Measurements from ENCODE around the gene AUTS2. TPM values are rescaled to one million over a fixed set of nuclear protein-coding genes. Genes with fewer than 3 reads are reported as not detected.

The AUTS2 gene
- total and polyA plus RNA-seq, 10 of the 15 experiments (the other 5 are each of a cell fraction or from before 2014, with no cell fraction given), result 6.4 to 55.6 (median 21.6) TPM

DNA sequence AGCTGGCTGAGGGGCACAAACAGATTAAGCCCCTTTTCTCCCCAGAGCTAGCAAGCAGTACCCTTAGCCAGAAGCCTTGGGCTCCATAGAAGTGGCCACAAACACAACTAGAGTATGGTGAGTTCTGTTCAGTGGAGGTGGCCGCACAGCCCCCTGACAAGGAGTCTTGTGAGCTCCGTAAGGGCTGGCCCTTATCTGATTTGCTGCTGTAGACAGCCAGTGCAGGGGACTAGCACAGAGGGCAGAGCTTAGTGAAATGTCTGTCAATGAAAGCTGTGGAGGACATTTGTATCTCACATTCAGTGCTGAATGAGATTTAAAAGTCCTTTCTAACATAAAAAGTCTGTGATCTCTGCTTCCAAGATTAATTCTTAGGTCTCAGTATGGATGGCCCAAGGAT lies 137.3 kb downstream of the AUTS2 start (continued):
- TF ChIP-seq NFYB (IDR thresholded peaks at IDR 0.05; ENCODE audit: insufficient read depth, low read depth, low read length) (no peak), BHLHE40 (IDR thresholded peaks at IDR 0.05; ENCODE audit: borderline replicate concordance in 1 of 2, low read depth in 2 of 2, low read length in 1 of 2) (no peak), SUPT20H (IDR thresholded peaks at IDR 0.05; ENCODE audit: borderline replicate concordance, control insufficient read depth, low read depth, low read length) (no peak), SIX5 (IDR thresholded peaks at IDR 0.05; ENCODE audit: low read depth, low read length, severe bottlenecking) (no peak), YY1 (IDR thresholded peaks at IDR 0.05; ENCODE audit: low read depth, low read length) (no peak), IKZF1 (conservative IDR thresholded peaks at IDR 0.05) (no peak)
- TF ChIP-seq, protein P1, sequence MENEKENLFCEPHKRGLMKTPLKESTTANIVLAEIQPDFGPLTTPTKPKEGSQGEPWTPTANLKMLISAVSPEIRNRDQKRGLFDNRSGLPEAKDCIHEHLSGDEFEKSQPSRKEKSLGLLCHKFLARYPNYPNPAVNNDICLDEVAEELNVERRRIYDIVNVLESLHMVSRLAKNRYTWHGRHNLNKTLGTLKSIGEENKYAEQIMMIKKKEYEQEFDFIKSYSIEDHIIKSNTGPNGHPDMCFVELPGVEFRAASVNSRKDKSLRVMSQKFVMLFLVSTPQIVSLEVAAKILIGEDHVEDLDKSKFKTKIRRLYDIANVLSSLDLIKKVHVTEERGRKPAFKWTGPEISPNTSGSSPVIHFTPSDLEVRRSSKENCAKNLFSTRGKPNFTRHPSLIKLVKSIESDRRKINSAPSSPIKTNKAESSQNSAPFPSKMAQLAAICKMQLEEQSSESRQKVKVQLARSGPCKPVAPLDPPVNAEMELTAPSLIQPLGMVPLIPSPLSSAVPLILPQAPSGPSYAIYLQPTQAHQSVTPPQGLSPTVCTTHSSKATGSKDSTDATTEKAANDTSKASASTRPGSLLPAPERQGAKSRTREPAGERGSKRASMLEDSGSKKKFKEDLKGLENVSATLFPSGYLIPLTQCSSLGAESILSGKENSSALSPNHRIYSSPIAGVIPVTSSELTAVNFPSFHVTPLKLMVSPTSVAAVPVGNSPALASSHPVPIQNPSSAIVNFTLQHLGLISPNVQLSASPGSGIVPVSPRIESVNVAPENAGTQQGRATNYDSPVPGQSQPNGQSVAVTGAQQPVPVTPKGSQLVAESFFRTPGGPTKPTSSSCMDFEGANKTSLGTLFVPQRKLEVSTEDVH (IDR thresholded peaks at IDR 0.05; ENCODE audit: low read depth, partially characterized antibody), result no peak

DNA sequence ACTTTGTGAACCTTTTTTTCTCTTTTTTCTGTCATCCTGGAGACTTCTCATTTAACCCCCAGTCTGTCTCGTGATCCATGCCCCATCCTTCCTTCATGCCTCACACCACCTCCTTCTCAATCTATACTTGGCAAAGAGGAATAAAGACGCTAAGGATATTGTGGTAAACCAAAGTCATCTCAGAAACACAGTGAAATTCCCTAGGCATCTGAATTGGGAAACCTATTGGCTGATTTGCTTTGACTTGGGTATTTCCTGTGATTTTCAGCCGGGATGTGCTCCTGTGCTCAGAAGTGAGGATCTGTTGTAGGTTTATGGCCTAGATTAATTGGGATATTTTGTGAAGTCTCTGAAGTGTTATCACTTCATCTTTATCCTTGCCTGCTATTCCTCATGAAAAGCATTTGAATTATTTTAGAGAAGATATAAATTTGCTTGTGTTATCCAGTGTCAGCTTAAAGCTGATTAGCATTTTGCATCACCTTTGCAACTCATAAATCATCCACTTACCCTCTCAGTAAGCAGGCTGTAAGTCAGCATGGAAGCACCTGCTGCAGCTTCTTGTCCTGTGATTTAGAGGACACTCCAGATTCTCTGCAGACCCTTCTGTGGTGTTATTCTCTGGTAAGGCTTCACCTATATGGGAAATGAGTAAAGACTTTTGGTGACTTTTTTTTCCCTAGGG lies 138.0 kb downstream of the AUTS2 start:
- Histone ChIP-seq H4K20me1 (ENCODE audit: control insufficient read depth, insufficient read depth) (peaks cover 3% of the 10 kb centered on the region; the same call in 1 of the 2 replicates), H3K27ac (ENCODE audit: control insufficient read depth, insufficient read depth) (no peak overlapping the region), H3K79me2 (ENCODE audit: control insufficient read depth, insufficient read depth, low read length) (no peaks in the 10 kb centered on the region; the same call in none of the 2 replicates), H3K27me3 (replicated peaks in 1 of 2; ENCODE audit: control insufficient read depth in 2 of 2, insufficient read depth in 2 of 2, low read length in 1 of 2) (no peaks in the 10 kb centered on the region; a peak in 1 of 4 replicates), H3K4me3 (no peak overlapping the region), H3K9ac (ENCODE audit: control insufficient read depth, insufficient read depth, low read length) (no peak overlapping the region), H2AFZ (ENCODE audit: control insufficient read depth, low read depth, low read length) (no peak overlapping the region), H3K9me3 (replicated peaks; ENCODE audit: control insufficient read depth, insufficient read depth, low read length) (no peaks in the 10 kb centered on the region), H3K4me2 (ENCODE audit: control insufficient read depth, insufficient read depth) (no peak overlapping the region), H3K36me3 (ENCODE audit: control insufficient read depth in 2 of 2, insufficient read depth in 2 of 2, low read length in 1 of 2) (no peaks in the 10 kb centered on the region), H3K4me1 (ENCODE audit: control insufficient read depth, insufficient read depth, low read length) (peaks cover 32% of the 10 kb centered on the region)
- in situ Hi-C loops (cut with MboI) (no loop called here), intact Hi-C loops (cut with micrococcal nuclease; ENCODE audit: unreplicated experiment) (loop anchor here (5.0 to 10.0 kb wide), 3 partner anchors 59 to 331 kb away; no protein-coding TSS in a partner anchor)
- 70% methylated on average over 3 of the region's 3 CpGs for WGBS (ENCODE audit: insufficient coverage, insufficient replicate concordance, low lambda C conversion rate, missing lambda C conversion rate)
- CTCF ChIA-PET, result no interaction called here
- RAD21 ChIA-PET (ENCODE audit: unreplicated experiment), result interaction anchor here (0.5 to 5.6 kb wide), 4 partner anchors 65 to 296 kb away, joined by 3 to 86 read pairs (median 4); no protein-coding TSS in a partner anchor
- BruUV-seq (replicated peaks), result no TSS peak
- POLR2A ChIA-PET, result no interaction called here
- SMC1A ChIA-PET (ENCODE audit: uncharacterized antibody, unreplicated experiment), result interaction anchor here (0.6 to 1.1 kb wide), 3 partner anchors 13 to 43 kb away, joined by 3 to 5 read pairs (median 3); no protein-coding TSS in a partner anchor
- FAIRE-seq (no peak), ATAC-seq (no peak), DNase-seq (ENCODE audit: low read depth, low spot score) (no peak)
- TF ChIP-seq POU2F2 (IDR thresholded peaks at IDR 0.05; ENCODE audit: borderline replicate concordance, low read depth, low read length), result no peak
- no peak for TF ChIP-seq SIN3A (IDR thresholded peaks at IDR 0.05; ENCODE audit: low read depth, low read length)
- TF ChIP-seq RB1 (IDR thresholded peaks at IDR 0.05; ENCODE audit: borderline replicate concordance), result no peak
- TF ChIP-seq, protein P2, sequence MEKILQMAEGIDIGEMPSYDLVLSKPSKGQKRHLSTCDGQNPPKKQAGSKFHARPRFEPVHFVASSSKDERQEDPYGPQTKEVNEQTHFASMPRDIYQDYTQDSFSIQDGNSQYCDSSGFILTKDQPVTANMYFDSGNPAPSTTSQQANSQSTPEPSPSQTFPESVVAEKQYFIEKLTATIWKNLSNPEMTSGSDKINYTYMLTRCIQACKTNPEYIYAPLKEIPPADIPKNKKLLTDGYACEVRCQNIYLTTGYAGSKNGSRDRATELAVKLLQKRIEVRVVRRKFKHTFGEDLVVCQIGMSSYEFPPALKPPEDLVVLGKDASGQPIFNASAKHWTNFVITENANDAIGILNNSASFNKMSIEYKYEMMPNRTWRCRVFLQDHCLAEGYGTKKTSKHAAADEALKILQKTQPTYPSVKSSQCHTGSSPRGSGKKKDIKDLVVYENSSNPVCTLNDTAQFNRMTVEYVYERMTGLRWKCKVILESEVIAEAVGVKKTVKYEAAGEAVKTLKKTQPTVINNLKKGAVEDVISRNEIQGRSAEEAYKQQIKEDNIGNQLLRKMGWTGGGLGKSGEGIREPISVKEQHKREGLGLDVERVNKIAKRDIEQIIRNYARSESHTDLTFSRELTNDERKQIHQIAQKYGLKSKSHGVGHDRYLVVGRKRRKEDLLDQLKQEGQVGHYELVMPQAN (conservative IDR thresholded peaks at IDR 0.05), result no peak
- no peak for TF ChIP-seq MTA2 (IDR thresholded peaks at IDR 0.05; ENCODE audit: low read depth)
- no peak for TF ChIP-seq KLF5 (IDR thresholded peaks at IDR 0.05; ENCODE audit: partially characterized antibody)
- no peak for TF ChIP-seq E4F1 (IDR thresholded peaks at IDR 0.05; ENCODE audit: borderline replicate concordance, partially characterized antibody)
- TF ChIP-seq BRCA1 (IDR thresholded peaks at IDR 0.05; ENCODE audit: low read depth, low read length), result no peak

Measured in GM12878 (cell line).